K562 (cell line): ENCODE results near the gene SPATC1L. TPM values are rescaled to one million over a fixed set of nuclear protein-coding genes. Genes with fewer than 3 reads are reported as not detected.

Source experiments
- CBX8 ChIP-seq: fragments of 200-600 bp; sonication (generic); IDR thresholded peaks from 2 replicates; pipeline ENCODE4 v1.6.1; 2012; ENCODE audit warnings: borderline replicate concordance, mixed run types, low read depth, mild to moderate bottlenecking, moderate library complexity, mixed read lengths, low read length, control low read depth, inconsistent platforms; ENCODE audit not compliant: poor library complexity, severe bottlenecking; ENCODE audit errors: extremely low read depth
- CREM ChIP-seq: IDR thresholded peaks from 2 replicates; pipeline ENCODE4 v1.6.1; 2014; ENCODE audit warnings: antibody characterized with exemption, low read depth
- ETV6 ChIP-seq, 3 experiments: fragments of 150-350 bp in 1 of 3; sonication (generic) in 1 of 3; formaldehyde crosslinking in 1 of 3; IDR thresholded peaks; 2 replicates each; pipeline versions ENCODE4 v1.6.1 to v1.8.0; 2014 to 2022; ENCODE audit warnings: borderline replicate concordance in 2 of 3, low read depth in 2 of 3, antibody characterized with exemption in 1 of 3, low read length in 1 of 3, mild to moderate bottlenecking in 1 of 3, missing genetic modification reagents in 1 of 3
- FIP1L1 ChIP-seq: fragments of 200-400 bp; formaldehyde crosslinking; IDR thresholded peaks from 2 replicates; pipeline ENCODE4 v1.6.1; 2018; ENCODE audit warnings: mild to moderate bottlenecking, low read depth, low read length; ENCODE audit not compliant: poor library complexity, severe bottlenecking
- GTF2A2 ChIP-seq: IDR thresholded peaks from 2 replicates; pipeline ENCODE4 v1.6.1; 2016; ENCODE audit warnings: mild to moderate bottlenecking, missing genetic modification characterization, missing compliant biosample characterization
- KLF16 ChIP-seq: IDR thresholded peaks from 2 replicates; pipeline ENCODE4 v1.6.1; 2016; ENCODE audit warnings: antibody characterized with exemption
- NR1H2 ChIP-seq: sonication (generic); formaldehyde crosslinking; IDR thresholded peaks from 2 replicates; pipeline ENCODE4 v1.4.0; 2020; ENCODE audit warnings: mild to moderate bottlenecking, missing genetic modification reagents
- PML ChIP-seq: IDR thresholded peaks from 2 replicates; pipeline ENCODE4 v1.6.1; 2012; ENCODE audit warnings: low read length, inconsistent platforms
- RBM22 ChIP-seq: fragments of 200-400 bp; formaldehyde crosslinking; IDR thresholded peaks from 2 replicates; pipeline ENCODE4 v1.6.1; 2018; ENCODE audit warnings: low read length, low read depth; ENCODE audit not compliant: poor library complexity, severe bottlenecking
- polyA plus RNA-seq, 8 experiments: library from polyadenylated mRNA; depleted of rRNA in 4 of 8; stranded (reverse) in 5 of 8; unstranded in 3 of 8; fragments of >200 nt; fragmentation: Nextera tagmentation in 2 of 8; fragmentation: Illumina TruSeq in 1 of 8; extraction: Ambion mirVana in 2 of 8; extraction: Trizol in 1 of 8; gene quantifications; 2 replicates each; pipeline versions ENCODE4 v1.2.1 to v1.2.3, GENCODE V29; 2011 to 2014; ENCODE audit warnings: inconsistent platforms in 1 of 8, missing spikeins in 1 of 8
- total RNA-seq, 7 experiments: library from RNA; depleted of rRNA in 6 of 7; stranded (reverse); fragments of >200 nt in 6 of 7; fragmentation: Illumina TruSeq in 2 of 7; extraction: Trizol in 2 of 7; gene quantifications; 2 replicates each; pipeline versions ENCODE4 v1.2.1 to v1.2.3, GENCODE V29; 2011 to 2021; ENCODE audit warnings: low replicate concordance in 1 of 7
- TF ChIP-seq, protein P1 (sequence below), 2 experiments: fragments of 450-650 bp in 1 of 2; sonication (generic) in 1 of 2; formaldehyde crosslinking in 1 of 2; IDR thresholded peaks in 1 of 2; conservative IDR thresholded peaks in 1 of 2; 2 replicates each; pipeline versions ENCODE4 v1.6.1 to v1.8.1; 2016 to 2023; ENCODE audit warnings: mild to moderate bottlenecking in 2 of 2, moderate library complexity in 2 of 2, inconsistent platforms in 1 of 2, missing genetic modification reagents in 1 of 2
- TF ChIP-seq, protein P2 (sequence below): fragments of 250-450 bp; sonication (Bioruptor Pico); IDR thresholded peaks from 2 replicates; pipeline ENCODE4 v1.5.0; 2021; ENCODE audit warnings: mild to moderate bottlenecking, moderate library complexity
- TF ChIP-seq, protein P3 (sequence below): fragments of 450-650 bp; formaldehyde crosslinking; IDR thresholded peaks from 2 replicates; pipeline ENCODE4 v1.4.0; 2020; ENCODE audit warnings: mild to moderate bottlenecking, moderate library complexity

SPATC1L gene
- total and polyA plus RNA-seq, 9 of the 15 experiments (the other 6 are each of a cell fraction or from before 2014, with no cell fraction given) = 0.14 to 121 (median 34.0) TPM; not detected in 1

DNA sequence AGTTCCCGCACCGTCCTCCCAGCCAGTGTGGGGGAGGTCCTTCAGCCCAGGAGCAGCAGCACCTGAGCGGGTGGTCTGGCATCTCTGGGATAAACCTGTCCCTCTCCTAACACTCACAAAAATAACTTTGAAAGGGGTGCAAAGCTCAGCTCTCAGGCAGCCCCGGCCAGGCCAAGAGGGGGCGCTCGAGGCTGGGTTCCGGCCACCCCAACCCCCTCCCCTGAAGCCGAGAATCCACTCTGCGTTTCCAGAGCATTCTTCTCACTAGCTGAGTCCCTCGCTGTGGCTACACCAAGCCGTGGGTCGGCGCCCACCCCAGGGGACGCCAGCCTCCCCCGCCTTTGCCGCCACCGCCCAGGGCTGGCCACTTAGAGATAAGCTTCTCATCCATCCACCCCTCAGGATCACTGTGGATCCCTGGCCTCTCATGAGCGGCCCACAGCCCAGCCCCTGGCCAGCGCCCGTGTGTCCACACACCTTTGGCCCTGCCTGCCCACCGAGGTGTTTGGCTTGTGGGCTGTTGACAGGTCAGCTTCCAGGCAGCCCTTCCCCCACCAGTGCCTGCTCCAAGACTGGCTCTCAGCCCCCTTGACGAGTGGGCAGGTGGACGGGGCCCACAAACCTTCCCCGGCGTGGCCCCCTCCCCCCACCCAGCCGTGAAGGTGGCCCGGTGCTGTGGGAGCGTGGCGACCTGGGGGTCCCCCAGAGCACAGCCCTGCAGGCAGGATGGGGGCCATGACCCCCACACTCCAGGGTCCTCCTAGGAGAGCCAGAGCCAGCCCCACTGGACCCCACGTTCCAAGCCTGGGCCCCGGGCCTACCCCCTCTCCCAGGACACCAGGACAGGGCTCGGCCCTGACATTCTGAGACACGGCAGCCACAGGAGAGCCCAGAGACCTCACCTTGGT is 30.8 kb downstream of the SPATC1L start (continued):
- TF ChIP-seq, protein P1, sequence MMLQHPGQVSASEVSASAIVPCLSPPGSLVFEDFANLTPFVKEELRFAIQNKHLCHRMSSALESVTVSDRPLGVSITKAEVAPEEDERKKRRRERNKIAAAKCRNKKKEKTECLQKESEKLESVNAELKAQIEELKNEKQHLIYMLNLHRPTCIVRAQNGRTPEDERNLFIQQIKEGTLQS (IDR thresholded peaks at IDR 0.05) = no peak
- TF ChIP-seq, protein P1 (CRISPR knock-in tag; conservative IDR thresholded peaks at IDR 0.05) = no peak
- TF ChIP-seq GTF2A2 (no peak), KLF16 (peak; percentile 76), ETV6 (IDR thresholded peaks at IDR 0.05; ENCODE audit: borderline replicate concordance in 1 of 2, low read depth in 2 of 2, low read length in 1 of 2) (0 out of 4 replicates have a peak, but pooled peaks of 1 of the 2 experiments have one; percentile 5), ETV6 (CRISPR knock-in tag; IDR thresholded peaks at IDR 0.05; ENCODE audit: borderline replicate concordance) (no peak), RBM22 (peak; percentile 15), PML (peak; percentile 71), CBX8 (no peak), FIP1L1 (peak; percentile 34), CREM (peak; percentile 45; the same call in 1 of the 2 replicates), NR1H2 (CRISPR knock-in tag) (no peak)
- TF ChIP-seq, protein P2, sequence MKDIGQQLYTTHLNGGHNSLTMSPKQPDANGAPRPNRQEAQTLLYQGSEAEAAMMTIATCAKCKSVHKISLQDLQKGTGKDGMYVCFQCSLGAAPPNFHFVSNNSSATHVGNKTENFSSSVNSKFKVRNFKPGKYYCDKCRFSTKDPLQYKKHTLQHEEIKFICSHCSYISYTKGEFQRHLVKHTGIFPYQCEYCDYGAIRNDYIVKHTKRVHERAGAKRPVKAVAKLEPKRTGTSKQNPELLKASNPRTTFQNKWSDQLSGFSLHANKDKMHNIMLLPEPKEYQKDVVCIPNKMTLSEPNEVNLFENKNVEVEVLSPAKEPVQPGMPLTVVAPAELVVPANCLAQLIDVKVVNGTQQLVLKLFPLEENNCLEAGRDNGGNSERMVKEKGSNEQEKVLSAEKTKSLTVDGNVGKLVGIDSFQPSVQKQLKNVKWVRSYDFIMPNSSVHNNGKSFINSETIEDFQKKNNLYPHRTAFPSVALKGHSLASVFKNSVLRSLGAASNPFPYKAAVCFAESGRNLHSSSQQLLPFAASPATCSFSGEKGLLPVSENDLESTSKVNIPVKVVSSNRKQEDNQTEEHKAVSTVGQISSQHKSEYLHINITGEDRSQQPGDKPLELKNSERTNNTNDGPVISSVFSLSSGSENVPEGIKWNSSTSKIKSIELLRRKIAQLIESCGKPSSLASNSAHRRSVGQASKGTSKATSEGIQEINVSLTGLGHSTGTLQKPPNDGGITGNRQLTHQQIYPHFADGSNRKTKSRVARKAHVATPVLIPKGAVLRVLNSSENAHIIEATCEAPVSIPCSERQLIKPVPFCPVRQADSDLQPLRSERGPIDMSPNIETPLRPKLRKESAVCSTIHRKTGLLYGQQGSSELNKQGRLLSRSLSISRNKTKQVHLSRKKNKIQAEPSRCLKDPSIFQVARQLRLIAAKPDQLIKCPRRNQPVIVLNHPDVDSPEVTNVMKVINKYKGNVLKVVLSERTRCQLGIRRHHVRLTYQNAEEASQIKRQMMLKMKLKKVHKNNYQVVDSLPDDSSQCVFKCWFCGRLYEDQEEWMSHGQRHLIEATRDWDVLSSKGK (CRISPR knock-in tag) = no peak
- TF ChIP-seq, protein P3, sequence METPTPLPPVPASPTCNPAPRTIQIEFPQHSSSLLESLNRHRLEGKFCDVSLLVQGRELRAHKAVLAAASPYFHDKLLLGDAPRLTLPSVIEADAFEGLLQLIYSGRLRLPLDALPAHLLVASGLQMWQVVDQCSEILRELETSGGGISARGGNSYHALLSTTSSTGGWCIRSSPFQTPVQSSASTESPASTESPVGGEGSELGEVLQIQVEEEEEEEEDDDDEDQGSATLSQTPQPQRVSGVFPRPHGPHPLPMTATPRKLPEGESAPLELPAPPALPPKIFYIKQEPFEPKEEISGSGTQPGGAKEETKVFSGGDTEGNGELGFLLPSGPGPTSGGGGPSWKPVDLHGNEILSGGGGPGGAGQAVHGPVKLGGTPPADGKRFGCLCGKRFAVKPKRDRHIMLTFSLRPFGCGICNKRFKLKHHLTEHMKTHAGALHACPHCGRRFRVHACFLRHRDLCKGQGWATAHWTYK (CRISPR knock-in tag) = peak; percentile 82; the same call in 1 of the 2 replicates
